Chondrocyte (in vitro differentiated cells): ENCODE results near the gene SCAANT1. TPM values are rescaled to one million over a fixed set of nuclear protein-coding genes. Genes with fewer than 3 reads are reported as not detected.

Experiments used
- DNase-seq: peaks from one replicate; pipeline ENCODE4 v3.0.0; 2021; ENCODE audit warnings: mixed read lengths, low spot score
- H3K27ac Mint-ChIP-seq: one replicate; pipeline ENCODE4 v1.8.0; 2021; ENCODE audit warnings: mild to moderate bottlenecking, moderate library complexity, mixed read lengths; ENCODE audit not compliant: unreplicated experiment
- H3K27me3 Mint-ChIP-seq: 2 replicates; pipeline ENCODE4 v1.8.0; 2021; ENCODE audit warnings: low read depth, mixed read lengths
- H3K36me3 Mint-ChIP-seq: 2 replicates; pipeline ENCODE4 v1.8.0; 2021; ENCODE audit warnings: low read depth, mixed read lengths
- H3K4me1 Mint-ChIP-seq: 2 replicates; pipeline ENCODE4 v1.8.0; 2021; ENCODE audit warnings: low read depth, mild to moderate bottlenecking, mixed read lengths
- H3K4me3 Mint-ChIP-seq: one replicate; pipeline ENCODE4 v1.8.0; 2021; ENCODE audit warnings: mild to moderate bottlenecking, moderate library complexity, mixed read lengths; ENCODE audit not compliant: unreplicated experiment
- H3K9me3 Mint-ChIP-seq: 2 replicates; pipeline ENCODE4 v1.8.0; 2021; ENCODE audit warnings: low read depth, mixed read lengths
- total RNA-seq: library from RNA; stranded (reverse); gene quantifications from 3 replicates; pipeline ENCODE4 v1.2.1, GENCODE V29; 2021
- TF ChIP-seq, protein P1 (sequence below): fragments of 200-600 bp; sonication (generic); IDR thresholded peaks from 2 replicates; pipeline ENCODE4 v1.5.0; 2021; ENCODE audit warnings: antibody characterized with exemption, mild to moderate bottlenecking, moderate library complexity

Gene SCAANT1
- total RNA-seq, 1 donor from 2014 or later, result not detected

DNA sequence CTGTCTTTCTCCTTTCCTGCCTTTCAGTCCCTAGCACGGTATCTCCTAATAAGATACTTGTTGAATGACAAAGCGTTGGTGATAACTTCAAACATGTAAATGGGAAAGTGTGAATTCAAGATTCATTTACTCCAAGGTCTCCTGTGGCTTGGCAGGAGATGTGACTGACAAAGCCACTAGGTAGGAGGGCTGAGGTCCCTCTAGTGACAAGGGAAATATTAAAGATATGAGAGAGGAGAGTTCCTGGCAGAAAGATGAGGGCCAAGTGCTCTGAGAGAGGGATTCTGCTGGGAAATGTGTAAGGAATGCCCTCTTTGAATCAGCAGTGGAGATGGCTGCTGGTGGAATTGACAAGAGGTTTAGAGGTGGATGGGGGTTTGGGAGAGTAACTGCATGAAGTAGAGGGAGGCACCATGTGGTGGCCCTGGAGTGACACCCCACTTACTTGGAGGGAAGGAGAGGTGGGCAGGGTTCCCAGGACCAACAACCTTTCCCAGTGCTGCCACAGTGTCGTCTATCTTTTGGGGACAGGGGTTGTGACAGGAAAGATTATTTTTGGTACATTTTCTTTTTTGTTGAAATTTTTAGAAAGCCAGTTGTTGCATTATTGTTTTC lies 43.0 kb upstream of the SCAANT1 start:
- Mint-ChIP-seq H3K9me3 (no peaks in the 10 kb centered on the region), H3K36me3 (peaks cover 14% of the 10 kb centered on the region), H3K4me1 (peaks cover 35% of the 10 kb centered on the region), H3K27ac (peak overlapping the region; percentile 65), H3K4me3 (no peak overlapping the region), H3K27me3 (no peaks in the 10 kb centered on the region)
- TF ChIP-seq, protein P1, sequence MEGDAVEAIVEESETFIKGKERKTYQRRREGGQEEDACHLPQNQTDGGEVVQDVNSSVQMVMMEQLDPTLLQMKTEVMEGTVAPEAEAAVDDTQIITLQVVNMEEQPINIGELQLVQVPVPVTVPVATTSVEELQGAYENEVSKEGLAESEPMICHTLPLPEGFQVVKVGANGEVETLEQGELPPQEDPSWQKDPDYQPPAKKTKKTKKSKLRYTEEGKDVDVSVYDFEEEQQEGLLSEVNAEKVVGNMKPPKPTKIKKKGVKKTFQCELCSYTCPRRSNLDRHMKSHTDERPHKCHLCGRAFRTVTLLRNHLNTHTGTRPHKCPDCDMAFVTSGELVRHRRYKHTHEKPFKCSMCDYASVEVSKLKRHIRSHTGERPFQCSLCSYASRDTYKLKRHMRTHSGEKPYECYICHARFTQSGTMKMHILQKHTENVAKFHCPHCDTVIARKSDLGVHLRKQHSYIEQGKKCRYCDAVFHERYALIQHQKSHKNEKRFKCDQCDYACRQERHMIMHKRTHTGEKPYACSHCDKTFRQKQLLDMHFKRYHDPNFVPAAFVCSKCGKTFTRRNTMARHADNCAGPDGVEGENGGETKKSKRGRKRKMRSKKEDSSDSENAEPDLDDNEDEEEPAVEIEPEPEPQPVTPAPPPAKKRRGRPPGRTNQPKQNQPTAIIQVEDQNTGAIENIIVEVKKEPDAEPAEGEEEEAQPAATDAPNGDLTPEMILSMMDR, result no peak
- DNase-seq, result no peak

DNA sequence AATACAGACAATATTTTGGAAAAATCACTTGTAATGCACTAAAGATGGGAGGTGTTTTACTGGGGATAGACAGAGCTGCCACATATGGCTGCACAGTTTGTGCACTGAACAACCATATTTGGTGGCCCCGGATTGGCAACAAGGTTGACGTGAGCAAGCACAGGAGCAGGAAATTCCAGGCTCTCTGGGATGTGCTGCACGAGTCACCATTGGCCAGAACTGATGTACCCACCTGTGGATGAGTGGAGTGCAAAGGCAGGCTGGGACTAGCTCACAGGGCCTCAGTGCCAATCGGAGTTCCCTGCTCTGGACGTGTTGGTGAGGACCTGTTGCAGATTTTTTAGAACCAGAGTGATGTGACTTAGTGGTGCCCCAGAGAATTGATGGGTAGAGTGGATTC lies 42.0 kb upstream of the SCAANT1 start:
- H3K4me3 Mint-ChIP-seq, result no peak overlapping the region
- no peak for DNase-seq
- TF ChIP-seq, protein P1, result no peak
- H3K9me3 Mint-ChIP-seq, result no peaks in the 10 kb centered on the region
- H3K27ac Mint-ChIP-seq, result no peak overlapping the region
- H3K4me1 Mint-ChIP-seq, result peaks cover 41% of the 10 kb centered on the region
- H3K27me3 Mint-ChIP-seq, result no peaks in the 10 kb centered on the region
- peaks cover 14% of the 10 kb centered on the region for H3K36me3 Mint-ChIP-seq

DNA sequence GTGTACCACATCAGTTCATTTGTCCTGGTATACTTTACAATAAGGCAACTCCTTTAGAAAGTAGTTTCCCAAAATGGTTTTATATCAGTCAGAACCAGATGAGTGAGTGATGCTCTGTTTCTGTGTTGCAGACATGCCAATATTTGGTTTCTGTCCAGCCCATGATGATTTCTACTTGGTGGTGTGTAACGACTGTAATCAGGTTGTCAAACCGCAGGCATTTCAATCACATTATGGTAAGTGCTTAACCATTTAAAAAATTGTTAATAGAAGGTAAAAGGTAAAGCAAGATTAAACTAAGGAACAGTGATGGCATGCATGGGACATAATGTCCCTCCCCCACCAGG lies 40.0 kb upstream of the SCAANT1 start:
- TF ChIP-seq, protein P1, result no peak
- Mint-ChIP-seq H3K27ac (no peak overlapping the region), H3K27me3 (no peaks in the 10 kb centered on the region), H3K9me3 (no peaks in the 10 kb centered on the region), H3K4me1 (peaks cover 58% of the 10 kb centered on the region), H3K4me3 (no peak overlapping the region), H3K36me3 (peaks cover 14% of the 10 kb centered on the region)
- no peak for DNase-seq

DNA sequence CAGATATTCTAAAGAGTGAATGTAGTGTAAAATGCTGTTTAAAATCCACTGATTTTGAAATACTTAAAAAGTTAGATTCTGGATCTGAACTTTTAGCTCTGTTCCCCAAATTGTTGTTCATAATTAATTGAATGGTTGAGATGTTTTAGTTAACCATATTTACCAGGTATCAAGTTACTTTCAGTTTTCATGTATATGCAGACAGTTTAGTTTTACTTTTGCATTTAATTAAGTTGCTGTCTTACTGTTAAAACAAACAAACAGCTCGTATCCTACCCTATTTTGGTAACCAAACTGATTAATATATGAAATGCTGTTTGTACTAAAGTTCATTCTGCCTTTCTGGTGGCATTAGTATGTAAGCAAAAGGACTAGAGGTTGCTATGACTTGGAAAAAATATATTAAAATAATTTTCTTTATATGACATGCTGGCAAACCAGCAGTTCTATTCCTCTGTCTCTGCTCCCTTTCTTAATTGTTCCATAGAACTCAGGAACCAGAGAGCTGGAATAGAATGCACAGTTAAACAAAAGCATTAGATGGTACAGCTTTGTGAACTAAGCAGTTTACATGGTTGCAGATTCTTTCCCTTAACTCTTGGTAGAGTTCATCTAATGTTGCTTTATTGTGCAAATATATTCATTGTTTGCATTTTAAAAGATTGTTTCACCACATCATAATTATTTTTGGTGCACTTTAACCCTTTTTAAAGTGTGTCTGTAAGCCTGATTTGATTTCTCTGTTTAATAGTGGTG lies 39.5 kb upstream of the SCAANT1 start:
- Mint-ChIP-seq H3K9me3 (no peaks in the 10 kb centered on the region), H3K4me1 (peaks cover 63% of the 10 kb centered on the region), H3K36me3 (peaks cover 14% of the 10 kb centered on the region), H3K4me3 (no peak overlapping the region), H3K27me3 (no peaks in the 10 kb centered on the region), H3K27ac (peak overlapping the region; percentile 45)
- no peak for DNase-seq
- TF ChIP-seq, protein P1, result no peak

- no peaks in the 10 kb centered on the region for H3K9me3 Mint-ChIP-seq
- no peak for DNase-seq
- TF ChIP-seq, protein P1, result no peak
- H3K4me1 Mint-ChIP-seq, result peaks cover 70% of the 10 kb centered on the region
- peak overlapping the region; percentile 45 for H3K27ac Mint-ChIP-seq
- H3K36me3 Mint-ChIP-seq, result peaks cover 14% of the 10 kb centered on the region
- H3K27me3 Mint-ChIP-seq, result no peaks in the 10 kb centered on the region
- no peak overlapping the region for H3K4me3 Mint-ChIP-seq
Observed at GRCh38 chr3:63950698-63951097, 38.5 kb upstream of the SCAANT1 start.
